A549 treated with AZD9567 at 1 μM for 4 hours (cell line): ENCODE measurements around the gene ACP4. TPM values are rescaled to one million over a fixed set of nuclear protein-coding genes. Genes with fewer than 3 reads are reported as not detected.

Source experiments
- total RNA-seq: library from RNA; stranded (reverse); fragments of 200-300 nt; extraction: Qiagen RNA extraction; gene quantifications from 5 replicates; pipeline ENCODE4 v1.2.3, GENCODE V29; 2022; ENCODE audit not compliant: insufficient read depth

The ACP4 gene
- total RNA-seq: not detected in 5 replicates

DNA sequence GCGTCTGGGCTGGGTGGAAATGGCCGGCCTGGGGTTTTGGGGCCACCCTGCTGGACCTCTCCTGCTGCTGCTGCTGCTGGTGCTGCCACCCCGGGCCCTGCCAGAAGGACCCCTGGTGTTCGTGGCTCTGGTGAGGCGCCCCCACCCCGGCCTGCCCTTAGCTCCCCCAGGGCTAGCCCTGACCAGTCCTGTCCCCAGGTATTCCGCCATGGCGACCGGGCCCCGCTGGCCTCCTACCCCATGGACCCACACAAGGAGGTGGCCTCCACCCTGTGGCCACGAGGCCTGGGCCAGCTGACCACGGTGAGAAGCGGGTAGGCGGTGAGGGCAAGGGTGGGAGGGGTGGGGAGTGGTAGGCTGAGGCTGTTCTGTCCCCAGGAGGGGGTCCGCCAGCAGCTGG lies at the start of gene ACP4:
TSS of gene ACP4 (plus strand) at position 20 of the 400 bp plus-strand sequence. CDS start at position 20, 0 bp downstream.

DNA sequence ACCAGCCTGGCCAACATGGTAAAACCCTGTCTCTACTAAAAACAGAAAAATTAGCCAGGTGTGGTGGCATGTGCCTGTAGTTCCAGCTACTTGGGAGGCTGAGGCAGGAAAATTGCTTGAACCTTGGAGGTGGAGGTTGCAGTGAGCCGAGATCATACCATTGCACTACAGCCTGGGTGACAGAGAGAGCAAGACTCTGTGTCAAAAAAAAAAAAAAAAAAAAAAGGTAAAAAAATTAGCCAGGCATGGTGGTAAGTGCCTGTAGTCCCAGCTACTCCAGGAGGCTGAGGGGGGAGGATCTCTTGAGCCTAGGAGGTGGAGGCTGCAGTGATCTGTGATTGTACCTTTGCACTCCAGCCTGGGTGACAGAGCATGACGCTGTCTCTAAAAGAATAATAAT lies 20.1 kb upstream of the ACP4 start, which contains the start of gene GPR32:
TSS of gene GPR32 (plus strand) at position 301 of the 400 bp plus-strand sequence. CDS start 137 bp downstream, outside the sequence.

GRCh38 chr19:50823389-50824042 lies 33.3 kb downstream of the ACP4 start, which contains the start of gene KLK1:
Gene KLK1, minus strand, starts transcription at chr19:50823787. Its CDS starts 39 bp downstream, at chr19:50823748.

GRCh38 chr19:50833117-50833801 lies 43.0 kb downstream of the ACP4 start, which contains the start of gene KLK15:
Gene KLK15, minus strand, starts transcription at chr19:50833574. Its CDS starts 2,082 bp downstream, at chr19:50831492.

Other genes starting within 250 kb of the ACP4 start
- gene LRRC4B, start 222.0 kb upstream of the ACP4 start, total RNA-seq: 0.30 to 0.40 TPM (median 0.32 TPM) in 4 of 5 replicates, not detected in the other
- gene SYT3, start 150.5 kb upstream of the ACP4 start, total RNA-seq: 0.34 to 0.69 TPM (median 0.42 TPM) in 4 of 5 replicates, not detected in the other
- gene C19orf81, start 141.0 kb upstream of the ACP4 start, total RNA-seq: 8.9 to 10.6 TPM (median 10.3 TPM) in 4 of 5 replicates, not detected in the other
- gene SHANK1, start 70.6 kb upstream of the ACP4 start, total RNA-seq: 0.09 to 0.53 TPM (median 0.15 TPM) in 4 of 5 replicates, not detected in the other
- 3.6 to 11.4 TPM (median 10.7 TPM) in 5 replicates for gene CLEC11A, start 67.1 kb upstream of the ACP4 start, total RNA-seq
- not detected in 5 replicates for gene GPR32, start 20.0 kb upstream of the ACP4 start, total RNA-seq
- 0.09 to 0.15 TPM in 2 of 5 replicates, not detected in the others for gene KLK1, start 33.4 kb downstream of the ACP4 start, total RNA-seq
- not detected in 5 replicates for gene KLK15, start 43.2 kb downstream of the ACP4 start, total RNA-seq
- not detected in 5 replicates for gene KLK3, start 64.5 kb downstream of the ACP4 start, total RNA-seq
- 0.16 to 0.24 TPM (median 0.21 TPM) in 4 of 5 replicates, not detected in the other for gene KLK2, start 83.0 kb downstream of the ACP4 start, total RNA-seq
- 0.11 to 0.15 TPM in 2 of 5 replicates, not detected in the others for gene KLK4, start 121.0 kb downstream of the ACP4 start, total RNA-seq
- not detected in 5 replicates for gene KLK5, start 162.6 kb downstream of the ACP4 start, total RNA-seq
- gene KLK6, start 179.2 kb downstream of the ACP4 start, total RNA-seq: 0.17 to 0.30 TPM (median 0.19 TPM) in 4 of 5 replicates, not detected in the other
- not detected in 5 replicates for gene KLK7, start 193.5 kb downstream of the ACP4 start, total RNA-seq
- not detected in 5 replicates for gene KLK8, start 211.2 kb downstream of the ACP4 start, total RNA-seq
- gene KLK10, start 229.3 kb downstream of the ACP4 start, total RNA-seq: 0.21 to 0.34 TPM (median 0.28 TPM) in 4 of 5 replicates, not detected in the other
- gene KLK11, start 236.2 kb downstream of the ACP4 start, total RNA-seq: not detected in 5 replicates
- not detected in 5 replicates for gene KLK12, start 244.6 kb downstream of the ACP4 start, total RNA-seq